ENCODE results near the gene CD7.

The CD7 gene

DNA sequence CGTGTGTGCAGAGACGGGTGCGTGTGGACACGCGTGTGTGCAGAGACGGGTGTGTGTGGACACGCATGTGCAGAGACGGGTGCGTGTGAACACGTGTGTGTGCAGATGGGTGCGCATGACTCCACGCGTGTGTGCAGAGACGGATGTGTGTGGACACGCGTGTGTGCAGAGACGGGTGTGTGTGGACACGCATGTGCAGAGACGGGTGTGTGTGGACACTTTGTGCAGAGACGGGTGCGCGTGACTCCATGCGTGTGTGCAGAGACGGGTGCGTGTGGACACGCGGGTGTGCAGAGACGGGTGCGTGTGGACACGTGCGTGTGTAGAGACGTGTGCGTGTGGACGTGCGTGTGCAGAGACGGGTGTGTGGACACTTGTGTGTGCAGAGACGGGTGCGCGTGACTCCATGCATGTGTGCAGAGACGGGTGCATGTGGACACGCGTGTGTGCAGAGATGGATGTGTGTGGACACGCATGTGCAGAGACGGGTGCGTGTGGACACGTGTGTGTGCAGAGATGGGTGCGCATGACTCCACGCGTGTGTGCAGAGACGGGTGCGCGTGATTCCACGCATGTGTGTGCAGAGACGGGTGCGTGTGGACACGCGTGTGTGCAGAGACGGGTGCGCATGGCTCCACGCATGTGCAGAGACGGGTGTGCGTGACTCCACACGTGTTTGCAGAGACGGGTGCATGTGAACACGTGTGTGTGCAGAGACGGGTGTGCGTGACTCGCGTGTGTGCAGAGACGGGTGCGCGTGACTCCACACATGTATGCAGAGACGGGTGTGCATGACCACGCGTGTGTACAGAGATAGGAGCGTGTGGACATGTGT is 1.6 kb upstream of the CD7 start:
- in situ Hi-C loops (cut with MboI; ENCODE audit: low pct_unique_long_range_greater_than_20kb, low sequenced_read_pairs) = no loop called here

GRCh38 chr17:82318169-82318498 is 726 bp upstream of the CD7 start:
- no peak for DNase-seq
- in situ Hi-C loops (cut with MboI; ENCODE audit: low pct_unique_long_range_greater_than_20kb, low sequenced_read_pairs) = no loop called here

More for the DNA sequence above, 1.6 kb upstream of the CD7 start:
- DNase-seq = no peak

DNA sequence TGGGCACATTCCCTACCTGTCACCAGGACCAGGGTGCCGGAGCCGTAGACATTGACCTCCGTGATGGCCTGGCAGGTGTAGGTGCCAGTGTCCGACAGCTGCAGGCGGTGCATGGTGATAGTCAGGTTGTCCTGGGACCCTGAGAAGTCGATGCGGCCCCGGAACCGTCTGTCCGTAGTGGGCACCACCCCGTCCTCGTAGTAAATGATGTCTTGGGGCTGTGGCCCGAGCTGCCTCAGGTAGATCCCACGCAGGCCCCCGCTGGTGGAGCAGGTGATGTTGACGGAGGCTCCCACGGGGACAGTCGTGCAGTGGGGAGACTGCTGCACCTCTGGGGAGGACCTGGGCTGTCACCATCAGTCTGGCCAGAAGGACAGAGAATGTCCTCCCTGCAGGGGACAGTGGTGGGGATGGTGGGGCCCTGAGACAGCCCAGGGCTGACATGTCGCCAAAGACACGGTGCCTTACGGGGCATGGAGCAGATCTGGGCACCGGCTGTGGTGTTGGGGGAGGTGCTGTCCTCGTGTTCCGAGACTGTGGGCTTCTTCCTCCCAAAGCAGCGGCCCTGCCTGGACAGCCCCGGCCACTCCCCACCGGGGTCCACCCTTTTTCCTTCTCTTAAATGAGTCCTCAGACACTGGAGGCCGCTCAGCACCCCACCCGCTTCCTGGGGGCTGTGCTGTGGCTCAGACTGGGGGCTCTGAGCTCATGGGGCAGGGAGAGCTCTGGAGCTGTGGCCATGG is 586 bp downstream of the CD7 start:
- in situ Hi-C loops (cut with MboI; ENCODE audit: low pct_unique_long_range_greater_than_20kb, low sequenced_read_pairs) = no loop called here
- no peak for DNase-seq

DNA sequence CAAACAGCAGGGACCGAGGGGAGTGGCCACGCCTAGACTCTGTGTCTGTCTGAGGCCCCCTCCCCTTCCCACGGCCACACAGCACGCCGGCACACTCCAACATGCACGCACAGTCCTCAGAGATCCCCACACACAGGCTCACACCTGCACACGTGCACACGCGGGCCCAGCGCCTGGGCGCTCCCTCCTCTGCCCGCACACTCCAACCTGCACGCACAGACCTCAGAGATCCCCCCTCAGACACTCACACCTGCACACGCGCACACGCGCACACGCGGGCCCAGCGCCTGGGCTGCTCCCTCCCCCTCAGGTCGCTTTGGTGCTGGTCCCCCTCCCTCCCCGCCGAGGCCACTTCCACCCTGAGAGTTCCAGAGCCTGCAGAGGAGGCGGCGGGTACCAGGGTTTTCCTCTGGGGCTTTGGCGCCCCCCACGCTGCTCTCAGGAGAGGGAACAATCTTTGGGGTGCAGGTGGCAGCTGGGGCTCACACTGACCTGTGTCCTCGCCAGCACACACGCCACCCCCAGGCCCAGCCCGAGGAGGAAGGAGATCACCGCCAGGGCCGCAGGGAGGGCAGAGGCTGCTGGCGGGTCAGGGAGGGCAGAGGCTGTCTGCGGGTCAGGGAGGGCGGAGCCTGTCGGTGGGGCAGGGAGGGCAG is 1.6 kb downstream of the CD7 start:
- DNase-seq = no peak
- in situ Hi-C loops (cut with MboI; ENCODE audit: low pct_unique_long_range_greater_than_20kb, low sequenced_read_pairs) = no loop called here

- DNase-seq = no peak
- in situ Hi-C loops (cut with MboI; ENCODE audit: low pct_unique_long_range_greater_than_20kb, low sequenced_read_pairs) = no loop called here
Observed at GRCh38 chr17:82314727-82315605, 2.4 kb downstream of the CD7 start.

DNA sequence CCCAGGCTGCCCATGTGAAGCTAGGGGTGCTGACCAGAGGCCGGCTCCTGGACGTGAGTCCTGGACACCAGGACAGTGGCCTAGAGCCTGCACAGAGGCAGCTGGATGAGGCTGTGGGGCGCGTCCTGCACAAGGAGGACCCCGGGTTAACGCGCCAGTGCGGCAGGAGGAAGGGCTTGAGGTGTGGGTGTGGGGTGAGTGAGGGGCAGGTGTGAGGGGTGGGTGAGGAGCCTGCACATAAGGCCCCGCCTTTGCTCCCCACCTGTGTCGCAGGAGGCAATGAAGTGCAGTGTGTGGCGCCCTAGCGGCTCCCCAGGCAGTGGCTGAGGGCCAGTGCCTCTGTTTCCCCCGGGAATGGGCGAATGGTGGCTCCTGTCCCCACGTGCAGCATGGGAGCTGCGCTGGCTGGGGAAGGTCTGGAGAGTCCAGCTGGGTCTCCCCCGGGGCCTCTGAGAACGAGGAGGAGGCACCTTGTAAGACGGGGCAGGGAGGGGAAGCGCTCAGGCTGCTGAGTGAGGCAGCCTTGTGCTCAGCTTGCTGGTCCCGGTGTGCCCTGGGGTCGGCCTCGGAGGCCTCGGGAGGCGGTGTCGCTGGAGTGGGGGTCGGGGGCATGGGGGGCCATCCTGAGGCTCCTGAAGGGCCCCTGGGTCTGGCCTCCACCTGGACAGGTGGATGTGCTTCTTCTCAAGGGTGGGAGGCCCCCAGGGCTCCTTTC is 3.2 kb downstream of the CD7 start:
- no peak for DNase-seq
- in situ Hi-C loops (cut with MboI; ENCODE audit: low pct_unique_long_range_greater_than_20kb, low sequenced_read_pairs) = no loop called here

- in situ Hi-C loops (cut with MboI; ENCODE audit: low pct_unique_long_range_greater_than_20kb, low sequenced_read_pairs) = no loop called here
- no peak for DNase-seq
Observed at GRCh38 chr17:82313195-82314011, 4.0 kb downstream of the CD7 start.

DNA sequence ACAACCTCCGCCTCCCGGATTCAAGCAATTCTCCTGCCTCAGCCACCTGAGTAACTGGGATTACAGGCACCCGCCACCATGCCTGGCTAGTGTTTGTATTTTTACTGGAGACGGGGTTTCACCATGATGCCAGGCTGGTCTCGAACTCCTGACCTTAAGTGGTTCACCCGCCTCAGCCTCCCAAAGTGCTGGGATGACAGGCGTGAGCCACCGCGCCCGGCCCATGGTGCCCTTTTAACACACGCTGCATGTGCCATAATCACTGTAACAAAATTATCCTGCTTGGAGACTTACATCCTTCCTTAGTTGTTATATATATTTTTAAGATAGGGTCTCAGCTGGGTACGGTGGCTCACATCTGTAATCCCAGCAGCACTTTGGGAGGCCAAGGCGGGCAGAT is 5.4 kb downstream of the CD7 start:
- in situ Hi-C loops (cut with MboI; ENCODE audit: low pct_unique_long_range_greater_than_20kb, low sequenced_read_pairs) = no loop called here
- DNase-seq = no peak

DNA sequence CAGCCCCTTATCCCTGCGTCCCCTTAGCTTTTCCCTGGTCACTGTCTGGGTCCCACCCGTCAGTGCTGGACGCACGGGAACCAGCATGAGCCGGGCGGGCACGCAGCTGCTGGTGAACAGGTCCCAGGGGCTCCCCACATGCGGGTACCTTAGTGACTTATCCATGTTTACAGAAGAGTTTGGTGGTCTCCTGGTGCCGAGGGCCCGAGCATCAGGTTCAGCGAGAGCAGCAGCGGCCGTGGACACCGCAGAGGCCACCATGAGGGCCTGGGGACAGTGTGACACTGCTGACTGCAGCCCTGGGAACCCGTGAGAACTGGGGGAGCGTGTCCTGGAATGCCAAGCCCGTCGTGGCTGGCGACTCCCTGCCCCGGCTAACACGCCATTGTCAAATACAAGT is 6.5 kb downstream of the CD7 start:
- in situ Hi-C loops (cut with MboI; ENCODE audit: low pct_unique_long_range_greater_than_20kb, low sequenced_read_pairs) = no loop called here
- no peak for DNase-seq

GRCh38 chr17:82309656-82310570 is 7.5 kb downstream of the CD7 start:
- no peak for DNase-seq
- in situ Hi-C loops (cut with MboI; ENCODE audit: low pct_unique_long_range_greater_than_20kb, low sequenced_read_pairs) = no loop called here

- DNase-seq = no peak
- in situ Hi-C loops (cut with MboI; ENCODE audit: low pct_unique_long_range_greater_than_20kb, low sequenced_read_pairs) = no loop called here
Observed at GRCh38 chr17:82305727-82306300, 11.6 kb downstream of the CD7 start.

DNA sequence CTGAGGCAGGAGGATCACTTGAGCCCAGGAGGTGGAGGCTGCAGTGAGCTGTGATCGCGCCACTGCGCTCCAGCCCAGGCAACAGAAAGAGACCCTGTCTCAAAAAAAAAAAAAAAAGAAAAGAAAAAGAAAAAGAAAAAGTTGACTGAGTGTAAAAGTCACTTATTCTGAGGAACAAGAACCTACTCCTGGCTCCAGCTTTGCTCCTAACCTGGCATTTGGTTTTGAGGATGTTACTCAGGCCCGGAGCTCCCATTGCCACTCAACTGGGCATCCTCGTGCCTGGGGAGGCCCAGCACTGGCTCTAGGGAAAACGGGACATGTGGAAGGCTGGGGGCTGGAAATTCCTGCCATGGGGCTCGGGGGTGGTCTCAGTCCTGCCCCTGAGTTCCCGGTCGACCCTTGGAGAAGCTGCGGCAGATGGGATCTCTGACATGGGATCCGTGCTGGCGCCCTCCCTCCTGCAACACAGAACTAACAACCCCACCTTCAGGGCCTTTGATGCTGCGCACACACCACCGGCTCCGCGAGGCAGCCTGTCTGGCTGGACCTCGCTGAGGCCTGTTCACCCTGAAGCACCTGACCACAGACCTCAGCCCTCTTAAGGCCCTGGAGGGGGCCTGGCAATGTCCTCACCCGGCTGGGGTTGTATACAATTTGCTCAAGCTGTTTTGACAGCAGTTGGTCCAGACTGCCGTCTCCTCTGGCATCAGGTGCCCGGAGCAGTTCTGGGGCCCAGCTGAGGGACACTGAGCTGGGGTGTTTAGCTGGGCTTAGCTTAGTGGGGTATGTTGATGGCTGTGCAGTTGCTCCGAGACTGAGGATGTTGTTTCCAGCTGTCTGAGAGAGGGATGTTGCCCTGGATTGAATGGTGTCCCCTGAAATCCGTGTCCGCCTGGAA is 12.3 kb downstream of the CD7 start:
- no peak for DNase-seq
- in situ Hi-C loops (cut with MboI; ENCODE audit: low pct_unique_long_range_greater_than_20kb, low sequenced_read_pairs) = no loop called here

DNA sequence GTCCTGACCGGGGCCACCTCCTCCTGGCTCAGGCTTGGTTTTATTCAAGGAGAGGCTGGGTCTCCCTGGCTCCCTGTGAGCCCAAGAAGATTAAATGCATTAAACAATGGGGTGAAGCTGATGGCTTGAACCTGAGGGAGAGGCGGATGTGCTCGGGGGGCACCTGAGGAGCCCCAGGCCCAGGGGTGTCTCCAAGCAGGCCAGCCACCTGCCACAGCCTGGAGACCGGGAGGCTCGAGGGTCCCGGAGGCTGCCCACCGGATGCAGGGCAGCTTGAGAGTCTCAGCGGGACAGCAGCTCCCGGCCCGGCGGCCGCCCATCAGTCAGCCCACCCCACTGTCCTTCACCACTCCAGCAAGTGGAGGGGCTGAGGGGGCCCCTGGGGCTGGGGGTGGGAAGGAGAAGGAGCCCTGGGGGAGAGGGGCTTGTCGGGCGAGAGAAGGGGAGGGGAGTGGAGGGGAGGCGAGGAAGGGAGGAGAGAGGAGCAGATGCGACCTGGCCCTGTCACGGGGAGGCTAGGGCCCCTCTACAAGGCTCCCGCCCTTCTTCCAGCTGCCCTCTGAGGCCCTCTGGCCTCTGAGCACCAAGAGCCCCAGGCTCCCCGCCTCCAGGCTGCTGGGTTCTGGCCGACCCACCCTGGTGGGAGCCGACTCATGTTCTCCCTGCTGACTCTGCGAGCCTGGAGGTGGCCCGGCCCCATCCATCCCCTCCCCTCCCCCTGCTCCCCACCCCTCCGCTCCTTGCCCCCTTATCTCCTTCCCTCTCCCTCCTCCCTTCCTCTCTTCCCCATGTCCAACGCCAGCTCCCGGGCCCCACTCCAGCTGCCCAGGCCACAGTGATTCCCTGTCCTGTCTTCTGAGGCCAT is 13.2 kb downstream of the CD7 start:
- DNase-seq = no peak
- in situ Hi-C loops (cut with MboI; ENCODE audit: low pct_unique_long_range_greater_than_20kb, low sequenced_read_pairs) = no loop called here

DNA sequence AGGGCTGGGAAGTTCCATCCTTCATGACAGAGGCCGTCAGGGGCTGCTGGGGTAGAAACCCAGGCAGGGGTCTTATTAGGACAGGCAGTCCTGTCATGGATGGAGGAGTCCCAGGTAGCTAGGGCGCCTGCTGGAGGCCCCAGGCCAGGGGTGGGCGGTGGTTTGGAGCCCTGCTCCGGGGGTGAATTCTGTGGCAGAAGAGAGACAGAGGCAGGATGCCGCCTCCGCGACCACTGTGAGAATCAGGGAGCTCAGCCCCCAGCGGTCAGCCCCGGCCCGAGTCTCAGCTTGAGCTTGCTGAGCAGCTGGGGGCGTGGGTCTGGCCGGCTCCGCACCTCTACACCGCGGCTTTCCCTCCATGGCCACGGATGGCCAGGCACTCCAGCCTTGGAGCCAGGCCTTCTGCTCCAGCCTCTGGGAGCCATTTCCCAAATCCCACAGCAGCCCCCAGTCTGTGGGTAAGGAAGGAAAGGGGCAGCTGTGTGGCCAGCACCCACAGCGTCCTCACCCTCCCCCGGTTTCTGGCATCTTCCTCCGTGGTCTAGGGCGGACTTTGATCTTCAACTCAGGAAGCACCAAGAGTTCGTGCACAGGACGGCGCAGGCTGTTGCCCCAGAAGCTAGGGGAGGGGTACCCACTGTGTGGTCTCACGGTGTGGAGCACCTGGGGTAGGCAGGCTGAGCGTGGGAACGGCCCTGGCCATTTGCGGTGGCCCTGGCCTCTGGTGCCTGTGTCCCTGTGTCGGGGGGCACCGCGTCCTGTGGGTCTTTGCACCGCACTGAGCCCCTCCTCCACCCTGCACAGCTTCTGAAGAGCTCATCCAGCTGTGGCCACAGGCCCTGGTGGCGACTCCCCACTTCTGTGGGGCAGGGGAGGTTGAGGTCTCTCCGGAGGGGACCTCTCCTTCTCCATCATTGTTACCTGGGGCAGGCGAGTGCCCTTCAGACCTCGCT is 14.1 kb downstream of the CD7 start:
- DNase-seq = no peak
- in situ Hi-C loops (cut with MboI; ENCODE audit: low pct_unique_long_range_greater_than_20kb, low sequenced_read_pairs) = no loop called here
